Hematopoietic multipotent progenitor cell treated with erythropoietin and hydrocortisone succinate and interleukin-3 and kit ligand, for 15 days (in vitro differentiated cells): Measurements from ENCODE around the gene SLC66A3.

ENCODE experiments used
- DNase-seq: peaks from one replicate; pipeline ENCODE4 v3.0.0-alpha.2; 2015; ENCODE audit warnings: low spot score

The SLC66A3 gene

GRCh38 chr2:11140492-11140891 is 14.8 kb upstream of the SLC66A3 start:
- DNase-seq, result no peak

- no peak for DNase-seq
Measured at GRCh38 chr2:11141319-11141718, 13.9 kb upstream of the SLC66A3 start.

- no peak for DNase-seq
Measured at GRCh38 chr2:11142330-11142729, 12.9 kb upstream of the SLC66A3 start.

- DNase-seq, result no peak
Measured at GRCh38 chr2:11142987-11143386, 12.3 kb upstream of the SLC66A3 start.

- no peak for DNase-seq
Measured at GRCh38 chr2:11144077-11144737, 11.1 kb upstream of the SLC66A3 start.

GRCh38 chr2:11144738-11145079 is 10.6 kb upstream of the SLC66A3 start:
- DNase-seq, result no peak

- no peak for DNase-seq
Measured at GRCh38 chr2:11145350-11145749, 9.9 kb upstream of the SLC66A3 start.

- DNase-seq, result no peak
Measured at GRCh38 chr2:11146076-11146475, 9.2 kb upstream of the SLC66A3 start.

- no peak for DNase-seq
Measured at GRCh38 chr2:11147263-11147662, 8.0 kb upstream of the SLC66A3 start.

- DNase-seq, result no peak
Measured at GRCh38 chr2:11152591-11152990, 2.7 kb upstream of the SLC66A3 start.

GRCh38 chr2:11154016-11154922 is 998 bp upstream of the SLC66A3 start:
- DNase-seq, result no peak

- peak; percentile 95 for DNase-seq
Measured at GRCh38 chr2:11154923-11155380, 315 bp upstream of the SLC66A3 start.

GRCh38 chr2:11156396-11157075 is 1.3 kb downstream of the SLC66A3 start:
- no peak for DNase-seq

- DNase-seq, result no peak
Measured at GRCh38 chr2:11157296-11157695, 2.0 kb downstream of the SLC66A3 start.

- no peak for DNase-seq
Measured at GRCh38 chr2:11157731-11158130, 2.5 kb downstream of the SLC66A3 start.

GRCh38 chr2:11158916-11159573 is 3.8 kb downstream of the SLC66A3 start:
- no peak for DNase-seq

- DNase-seq, result no peak
Measured at GRCh38 chr2:11159574-11160170, 4.4 kb downstream of the SLC66A3 start.

- DNase-seq, result no peak
Measured at GRCh38 chr2:11160256-11160655, 5.0 kb downstream of the SLC66A3 start.

- no peak for DNase-seq
Measured at GRCh38 chr2:11160731-11161455, 5.6 kb downstream of the SLC66A3 start.

GRCh38 chr2:11161747-11162146 is 6.5 kb downstream of the SLC66A3 start:
- no peak for DNase-seq
